HFFc6 (cell line): ENCODE measurements around the gene TXN. TPM values are rescaled to one million over a fixed set of nuclear protein-coding genes. Genes with fewer than 3 reads are reported as not detected.

Source experiments
- DNase-seq: peaks from one replicate; pipeline ENCODE4 v3.0.0-alpha.2; 2018
- H3K27ac Mint-ChIP-seq: 2 replicates; pipeline ENCODE4 v1.8.0; 2020; ENCODE audit warnings: mild to moderate bottlenecking, mixed read lengths
- H3K27me3 Mint-ChIP-seq: 2 replicates; pipeline ENCODE4 v1.8.0; 2021; ENCODE audit warnings: mild to moderate bottlenecking, moderate library complexity, mixed read lengths; ENCODE audit not compliant: insufficient read depth
- H3K36me3 Mint-ChIP-seq: 2 replicates; pipeline ENCODE4 v1.8.0; 2021; ENCODE audit warnings: low read depth, mixed read lengths
- H3K4me1 Mint-ChIP-seq: 2 replicates; pipeline ENCODE4 v1.8.0; 2020; ENCODE audit warnings: low read depth, mixed read lengths
- H3K4me3 Mint-ChIP-seq: 2 replicates; pipeline ENCODE4 v1.8.0; 2020; ENCODE audit warnings: mild to moderate bottlenecking, moderate library complexity, mixed read lengths
- H3K9me3 Mint-ChIP-seq: 2 replicates; pipeline ENCODE4 v1.8.0; 2020; ENCODE audit warnings: mild to moderate bottlenecking, mixed read lengths
- CTCF ChIP-seq: fragments of 200-600 bp; sonication (generic); IDR thresholded peaks from 2 replicates; pipeline ENCODE4 v1.5.0; 2021; ENCODE audit warnings: antibody characterized with exemption, mild to moderate bottlenecking
- total RNA-seq, 6 experiments: library from RNA; stranded (reverse); fragmentation: NEBNext Ultra II Directional; extraction: Animal tissue kit (Norgen Biotek cat#: 25700); gene quantifications; 2 replicates in 1 of 6; 3 replicates in 5 of 6; pipeline ENCODE4 v1.2.3, GENCODE V29; 2021

TXN gene
- total RNA-seq, 6 experiments from 2014 or later: 365 to 493 (median 450) TPM

DNA sequence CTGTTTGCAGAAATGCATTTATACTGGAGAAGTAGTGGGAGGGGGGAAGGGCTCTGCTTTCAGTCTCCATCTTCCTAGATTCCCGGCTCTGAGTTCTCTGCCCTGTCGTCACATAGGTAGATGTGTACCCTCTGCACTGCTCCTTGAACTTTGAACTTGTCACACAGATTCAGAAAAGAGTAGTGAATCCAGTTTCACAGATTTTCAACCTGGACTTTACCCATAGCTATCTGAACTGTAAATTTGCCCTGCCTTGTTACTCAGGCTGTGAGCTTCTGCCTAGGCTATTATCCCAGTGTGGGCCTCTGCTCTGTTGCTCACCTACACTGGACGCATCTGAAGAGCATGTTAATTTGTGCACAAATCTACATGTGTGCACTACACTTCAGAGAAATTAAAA is 35.5 kb downstream of the TXN start:
- Mint-ChIP-seq H3K36me3 (no peaks in the 10 kb centered on the region), H3K27me3 (peaks cover 2% of the 10 kb centered on the region; the same call in 1 of the 2 replicates), H3K27ac (no peak overlapping the region), H3K9me3 (no peaks in the 10 kb centered on the region), H3K4me3 (no peak overlapping the region), H3K4me1 (no peaks in the 10 kb centered on the region)
- TF ChIP-seq CTCF: no peak
- no peak for DNase-seq

DNA sequence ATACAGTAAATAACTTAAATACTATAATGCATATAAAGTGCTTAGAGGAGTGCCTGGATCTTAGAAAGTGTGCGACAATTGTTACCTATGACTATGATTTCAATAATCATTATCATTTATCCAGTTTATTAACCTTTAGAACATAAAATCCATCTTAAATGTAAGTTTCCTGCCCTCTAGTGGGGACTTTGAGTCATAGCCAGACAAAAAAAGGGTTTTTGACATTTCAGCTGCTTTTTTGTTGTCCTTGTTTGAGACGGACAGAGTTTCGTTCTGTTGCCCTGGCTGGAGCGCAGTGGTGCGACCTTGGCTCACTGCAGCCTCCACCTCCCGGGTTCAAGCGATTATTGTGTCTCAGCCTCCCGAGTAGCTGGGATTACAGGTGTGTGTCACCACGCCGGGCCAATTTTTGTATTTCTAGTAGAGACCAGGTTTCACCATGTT is 38.6 kb downstream of the TXN start:
- H3K4me3 Mint-ChIP-seq: peak overlapping the region; percentile 59
- peak; percentile 34 for DNase-seq
- no peak overlapping the region for H3K27ac Mint-ChIP-seq
- H3K36me3 Mint-ChIP-seq: no peaks in the 10 kb centered on the region
- no peaks in the 10 kb centered on the region for H3K9me3 Mint-ChIP-seq
- H3K4me1 Mint-ChIP-seq: no peaks in the 10 kb centered on the region
- peaks cover 2% of the 10 kb centered on the region; the same call in 1 of the 2 replicates for H3K27me3 Mint-ChIP-seq
- TF ChIP-seq CTCF: peak; percentile 93

GRCh38 chr9:110214586-110215355 is 41.5 kb downstream of the TXN start:
- Mint-ChIP-seq H3K9me3 (no peaks in the 10 kb centered on the region), H3K4me1 (no peaks in the 10 kb centered on the region), H3K4me3 (no peak overlapping the region), H3K27me3 (peaks cover 3% of the 10 kb centered on the region), H3K36me3 (no peaks in the 10 kb centered on the region; the same call in 1 of the 2 replicates), H3K27ac (no peak overlapping the region)
- no peak for TF ChIP-seq CTCF
- no peak for DNase-seq

DNA sequence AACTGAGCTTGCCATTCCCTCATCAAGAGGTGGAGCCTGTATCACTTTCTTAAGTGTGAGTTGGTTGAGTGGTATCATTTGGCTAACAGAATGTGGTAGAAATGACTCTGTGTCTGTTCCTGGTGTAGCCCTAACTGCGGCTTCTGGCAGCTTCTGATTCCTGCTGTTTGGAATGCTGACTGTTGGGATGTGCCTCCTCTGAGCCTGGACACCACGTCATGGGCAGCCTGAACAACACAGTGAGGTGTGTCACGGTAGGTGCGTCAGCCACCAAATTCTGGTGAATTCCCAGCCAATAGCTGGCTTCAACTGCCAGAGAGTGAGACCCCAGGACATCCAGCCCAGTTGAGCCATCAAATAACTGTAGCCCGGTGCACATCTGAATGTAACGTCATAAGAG is 42.2 kb downstream of the TXN start:
- Mint-ChIP-seq H3K27ac (no peak overlapping the region), H3K4me3 (no peak overlapping the region), H3K9me3 (no peaks in the 10 kb centered on the region), H3K27me3 (peaks cover 4% of the 10 kb centered on the region), H3K4me1 (no peaks in the 10 kb centered on the region), H3K36me3 (no peaks in the 10 kb centered on the region; the same call in 1 of the 2 replicates)
- no peak for DNase-seq
- TF ChIP-seq CTCF: no peak

GRCh38 chr9:110213413-110214044 is 42.8 kb downstream of the TXN start:
- no peak for TF ChIP-seq CTCF
- no peak overlapping the region for H3K27ac Mint-ChIP-seq
- H3K4me3 Mint-ChIP-seq: no peak overlapping the region
- peaks cover 6% of the 10 kb centered on the region for H3K27me3 Mint-ChIP-seq
- no peak for DNase-seq
- no peaks in the 10 kb centered on the region for H3K4me1 Mint-ChIP-seq
- no peaks in the 10 kb centered on the region for H3K9me3 Mint-ChIP-seq
- no peaks in the 10 kb centered on the region; the same call in 1 of the 2 replicates for H3K36me3 Mint-ChIP-seq
